HG02852 (cell line): ENCODE results near the gene CTNND1.

ENCODE experiments used
- ATAC-seq: cut with Tn5 transposase; IDR thresholded peaks from one replicate; pipeline ENCODE4 v1.9.1; 2021; ENCODE audit warnings: mild to moderate bottlenecking, moderate library complexity; ENCODE audit not compliant: unreplicated experiment

CTNND1 gene

DNA sequence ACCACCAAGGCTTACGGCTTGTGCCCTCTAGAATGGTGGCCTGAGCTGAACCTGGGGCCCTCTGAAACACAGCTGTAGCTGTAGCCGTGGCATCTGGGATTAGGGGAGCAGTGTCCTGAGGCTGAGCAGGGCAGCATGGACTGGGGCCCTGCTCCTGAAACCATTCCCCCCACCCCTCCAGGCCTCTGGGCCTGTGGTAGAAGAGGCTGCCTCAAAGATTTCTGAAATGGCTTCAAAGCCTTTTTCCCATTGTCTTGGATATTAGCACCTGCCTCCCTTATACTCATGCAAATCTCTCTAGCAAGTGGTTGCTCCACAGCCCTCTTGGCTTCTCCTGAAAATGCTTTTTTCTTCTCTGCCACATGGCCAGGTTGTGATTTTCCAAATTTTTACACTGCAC, 106.9 kb downstream of the CTNND1 start:
- ATAC-seq = no peak
